Amygdala (tissue), 56 donors: ENCODE measurements around the gene KIRREL3.

Source experiments
- DNase-seq, 56 donors: peaks; one replicate each; lab custom pipeline; 2025; lab: John Stamatoyannopoulos, UW

The KIRREL3 gene

DNA sequence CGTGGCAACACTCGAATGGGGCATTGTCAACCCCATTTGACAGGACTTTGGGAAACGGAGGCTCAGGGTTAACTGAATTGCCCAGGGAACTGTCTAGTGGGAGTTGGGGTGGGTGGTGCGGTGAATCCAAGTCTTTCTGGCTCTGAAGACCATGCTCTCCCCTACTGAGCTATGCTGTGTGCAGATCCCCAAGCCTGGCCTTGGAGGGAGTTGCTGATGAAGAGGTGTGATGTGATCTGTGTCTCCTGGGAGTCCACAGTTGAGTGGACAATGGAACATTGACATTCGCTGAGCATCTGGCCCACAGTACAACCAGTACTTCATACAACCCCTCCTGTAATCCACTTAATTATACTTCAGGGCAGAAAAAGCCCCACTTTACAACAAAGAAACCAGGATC is 472.9 kb downstream of the KIRREL3 start:
- no peak for DNase-seq

DNA sequence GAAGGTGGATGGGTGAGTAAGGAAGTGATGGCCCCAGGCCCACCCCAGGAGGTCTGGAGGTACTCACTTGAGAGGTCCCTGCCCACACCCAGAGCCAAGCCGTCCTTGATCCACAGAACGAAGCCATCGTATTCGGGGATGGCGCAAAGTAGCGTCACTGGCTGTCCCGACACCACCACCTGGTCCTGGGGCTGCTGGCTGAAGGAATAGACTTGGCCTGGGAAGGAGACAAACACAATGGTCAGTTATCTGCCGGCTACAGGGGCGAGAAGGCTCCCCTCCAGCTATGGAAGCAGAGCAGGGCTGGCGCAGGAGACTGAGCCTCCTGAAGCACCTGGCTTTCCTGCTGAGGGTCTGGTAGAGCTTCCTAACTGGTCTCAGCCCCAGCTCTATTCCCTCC is 474.1 kb downstream of the KIRREL3 start:
- no peak for DNase-seq

DNA sequence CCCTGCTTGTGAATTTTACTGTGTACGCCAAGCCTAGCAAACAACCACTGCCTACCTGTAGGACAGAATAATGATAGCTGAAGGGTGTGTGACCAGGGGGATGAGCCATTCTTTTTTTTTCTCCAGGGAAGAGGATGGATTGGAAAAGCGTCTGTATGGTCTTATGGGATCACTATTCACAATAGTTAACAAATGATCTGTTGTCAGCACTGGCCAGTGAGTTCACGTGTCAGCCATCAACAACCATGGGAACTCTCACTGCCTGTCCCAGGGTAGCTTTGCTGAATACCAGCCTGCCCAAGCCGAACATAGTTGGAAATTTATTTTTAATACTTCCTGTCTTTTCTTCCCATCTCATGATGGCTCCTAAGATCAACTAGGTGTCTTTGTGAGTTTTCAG is 474.9 kb downstream of the KIRREL3 start:
- DNase-seq = no peak

DNA sequence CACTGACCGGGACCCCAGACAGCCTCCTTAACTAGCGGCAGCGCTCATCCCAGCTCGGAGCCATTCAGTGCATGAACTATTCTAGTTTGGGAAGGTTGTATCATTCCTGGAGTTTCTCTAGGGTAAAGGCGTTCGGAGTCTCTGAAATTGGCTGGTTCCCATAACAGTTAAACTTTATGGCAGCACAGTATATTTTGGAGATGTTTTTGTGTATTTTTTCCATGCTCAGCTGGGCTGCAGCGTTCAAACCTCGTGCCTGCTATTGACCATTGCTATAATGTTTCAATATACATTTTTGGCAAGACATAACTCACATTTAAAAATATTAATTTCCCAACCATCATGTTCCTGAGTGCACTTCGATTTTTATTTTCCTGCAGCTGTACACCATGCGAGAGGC is 475.4 kb downstream of the KIRREL3 start:
- DNase-seq = no peak

DNA sequence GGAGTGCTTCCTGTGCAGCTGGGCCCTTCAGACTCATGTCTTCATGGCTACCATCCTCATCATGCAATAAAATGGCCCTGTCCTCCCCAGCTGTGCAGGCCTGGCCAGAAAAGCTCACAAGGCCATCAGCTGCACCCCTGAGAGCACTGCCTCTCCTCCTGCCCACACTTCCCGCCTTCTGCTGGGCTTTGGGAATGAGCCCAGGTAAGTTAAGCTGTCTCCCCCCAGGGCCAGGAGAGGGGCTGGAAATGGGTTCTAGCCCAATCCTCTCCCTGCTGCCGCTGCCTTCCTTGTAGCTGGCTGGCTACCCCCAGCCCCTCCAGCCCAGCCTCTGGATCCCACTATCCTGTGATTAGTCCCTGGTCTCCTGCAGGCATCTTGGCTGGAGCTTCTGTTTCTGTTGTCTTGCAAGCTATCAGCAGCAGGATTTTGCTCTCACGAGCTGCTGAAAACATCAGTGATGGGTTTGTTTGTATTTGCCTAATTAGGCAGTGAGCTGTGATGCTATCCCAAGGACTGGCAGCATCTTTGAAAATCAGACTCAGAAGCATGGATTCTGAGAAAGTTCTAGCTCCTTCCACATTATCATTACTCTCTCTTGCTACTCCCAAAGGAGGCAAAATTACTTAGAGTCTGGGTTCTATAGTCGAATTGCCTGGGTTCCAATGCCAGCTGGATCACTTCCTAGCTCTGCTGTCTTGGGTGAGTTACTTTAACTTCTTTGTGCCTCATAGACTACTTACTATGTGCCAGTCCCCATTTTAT is 476.9 kb downstream of the KIRREL3 start:
- DNase-seq = peak in 3 of 56 donors; percentile 11 to 29 (median 17)

DNA sequence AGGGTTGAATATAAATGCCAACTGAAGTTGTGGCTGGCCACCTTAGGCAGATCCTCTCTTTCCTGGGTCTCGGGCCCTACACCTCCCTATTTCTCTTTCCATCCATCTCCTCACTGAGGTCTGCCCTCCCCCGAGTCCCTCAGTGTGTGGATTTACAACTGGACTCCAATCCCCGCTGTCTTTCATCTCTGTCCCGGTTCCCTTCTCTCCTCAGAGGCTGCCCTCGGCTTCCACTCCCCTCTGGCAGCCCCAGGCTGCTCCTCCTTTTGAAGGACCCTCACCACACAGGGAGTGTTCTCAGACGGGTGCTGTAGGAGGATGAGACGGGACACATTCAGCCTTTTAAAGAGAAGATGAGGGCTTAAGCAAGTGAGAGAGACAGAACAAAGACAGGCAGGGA is 478.0 kb downstream of the KIRREL3 start:
- no peak for DNase-seq

DNA sequence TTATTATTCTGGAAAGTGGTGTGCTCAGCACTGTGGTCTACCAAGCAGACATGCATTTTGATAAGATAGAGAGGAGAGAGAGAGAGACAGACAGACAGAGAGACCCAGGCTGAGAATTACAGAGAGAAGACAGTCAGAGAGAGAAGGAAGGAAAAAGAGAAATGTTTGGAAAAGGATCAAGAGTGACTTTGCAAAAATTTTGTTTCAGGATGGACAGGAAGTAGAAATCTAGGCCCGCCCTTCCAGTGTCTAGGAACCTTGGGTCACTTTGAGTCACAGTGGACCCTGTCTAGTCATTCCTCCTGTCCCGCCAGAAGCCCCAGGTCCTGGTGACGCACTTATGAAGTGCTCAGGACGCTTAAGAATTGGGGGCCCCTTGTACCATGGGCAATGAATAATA is 478.4 kb downstream of the KIRREL3 start:
- DNase-seq = no peak

DNA sequence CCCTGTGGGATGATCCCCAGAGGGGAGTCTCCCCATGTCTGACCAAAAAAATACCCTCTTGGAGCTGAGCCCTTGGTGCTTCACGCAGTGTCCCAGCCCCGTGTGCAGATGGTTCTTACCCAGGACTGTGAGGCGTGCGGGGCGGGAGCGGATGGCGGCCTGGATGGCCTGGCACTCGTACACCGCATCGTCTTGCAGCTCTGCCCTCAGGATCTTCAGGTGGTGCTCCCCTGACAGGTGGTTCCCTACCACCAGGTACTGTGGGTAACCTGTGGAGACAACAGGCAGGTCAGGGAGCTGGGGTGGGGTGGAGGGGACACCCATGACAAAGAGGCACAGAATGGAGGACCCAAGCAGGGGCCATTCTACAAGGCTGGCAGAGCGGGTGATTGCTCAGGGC is 479.4 kb downstream of the KIRREL3 start:
- DNase-seq = no peak

DNA sequence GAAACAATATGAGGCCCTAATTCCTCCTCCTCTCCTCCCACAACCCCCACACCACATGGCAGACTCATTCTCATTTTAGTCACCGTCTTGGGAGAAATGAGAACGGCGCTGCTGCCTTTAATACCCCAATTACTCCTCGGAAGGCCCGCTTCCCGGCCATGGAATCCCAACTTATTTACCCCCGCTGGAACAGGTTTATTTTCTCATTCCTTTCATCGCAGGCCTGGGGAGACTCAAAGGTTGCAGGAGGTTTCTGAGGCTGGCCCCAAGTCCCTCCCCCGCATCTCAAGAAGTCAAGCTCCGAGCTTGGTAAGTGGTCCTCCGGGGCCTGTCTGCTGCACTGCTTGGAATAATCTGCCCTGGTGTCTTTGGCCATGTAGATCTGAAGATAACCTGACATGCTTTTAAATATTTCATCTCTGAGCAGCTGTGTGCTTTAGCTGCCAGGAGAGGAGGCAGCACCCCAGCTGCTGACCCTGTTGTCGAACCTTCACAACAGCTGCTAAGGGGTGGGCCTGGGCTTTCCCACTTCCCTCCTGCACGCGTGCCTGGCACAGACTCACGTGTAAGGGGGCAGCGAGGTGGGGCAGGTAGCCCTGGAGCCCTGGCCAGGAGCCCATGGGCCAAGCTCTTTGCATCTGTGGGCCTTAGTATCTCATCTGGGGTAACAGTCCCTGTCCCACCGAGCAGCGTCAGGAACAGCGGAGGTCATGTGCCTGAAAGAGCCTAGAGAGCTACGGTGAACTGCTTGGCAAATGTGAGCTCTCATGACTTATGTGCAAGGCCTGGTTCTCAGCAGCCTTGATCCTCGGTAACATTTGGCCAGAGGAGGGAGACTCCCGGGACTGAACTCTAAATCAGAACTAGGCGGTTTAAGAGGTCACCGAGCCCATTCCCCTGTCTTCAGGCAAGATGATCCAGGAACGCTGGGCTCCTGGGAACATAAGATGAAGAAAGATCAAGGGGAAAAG is 480.5 kb downstream of the KIRREL3 start:
- DNase-seq = peak in 9 of 56 donors; percentile 3 to 32 (median 15)

DNA sequence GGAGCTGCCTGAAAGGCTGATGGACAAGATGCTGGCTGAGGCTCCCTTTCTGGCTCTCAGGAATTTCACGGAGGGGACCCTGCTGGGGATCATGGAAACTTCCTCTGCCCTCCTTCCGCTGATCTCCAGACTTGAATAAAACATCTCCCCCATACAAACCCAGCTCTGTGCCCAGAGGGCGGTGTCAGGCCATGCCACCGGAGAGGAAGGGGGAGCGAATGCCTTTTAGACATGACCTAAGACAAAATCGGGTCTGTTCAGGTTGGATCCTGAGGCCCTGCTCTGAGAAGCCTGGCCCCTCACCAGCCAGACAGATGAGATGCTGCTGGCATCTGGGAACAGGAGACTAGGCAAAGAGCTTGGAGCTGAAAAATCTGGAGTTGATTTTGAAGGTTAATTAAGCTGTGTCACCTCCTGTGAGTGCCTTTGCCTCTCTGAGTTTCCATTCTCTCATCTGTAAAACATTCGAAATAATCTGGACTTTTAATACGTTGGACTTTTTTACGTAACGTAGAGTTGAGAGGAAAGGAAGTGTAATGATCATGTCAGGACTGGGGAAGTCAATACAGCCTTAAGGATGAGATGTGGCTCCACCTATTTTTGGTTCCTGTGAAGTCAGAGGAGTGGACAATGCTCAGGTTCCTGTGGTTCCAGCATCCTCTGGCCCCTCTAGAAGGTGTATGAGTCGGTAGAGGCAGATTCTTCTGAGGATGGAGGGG is 481.4 kb downstream of the KIRREL3 start:
- DNase-seq = no peak

DNA sequence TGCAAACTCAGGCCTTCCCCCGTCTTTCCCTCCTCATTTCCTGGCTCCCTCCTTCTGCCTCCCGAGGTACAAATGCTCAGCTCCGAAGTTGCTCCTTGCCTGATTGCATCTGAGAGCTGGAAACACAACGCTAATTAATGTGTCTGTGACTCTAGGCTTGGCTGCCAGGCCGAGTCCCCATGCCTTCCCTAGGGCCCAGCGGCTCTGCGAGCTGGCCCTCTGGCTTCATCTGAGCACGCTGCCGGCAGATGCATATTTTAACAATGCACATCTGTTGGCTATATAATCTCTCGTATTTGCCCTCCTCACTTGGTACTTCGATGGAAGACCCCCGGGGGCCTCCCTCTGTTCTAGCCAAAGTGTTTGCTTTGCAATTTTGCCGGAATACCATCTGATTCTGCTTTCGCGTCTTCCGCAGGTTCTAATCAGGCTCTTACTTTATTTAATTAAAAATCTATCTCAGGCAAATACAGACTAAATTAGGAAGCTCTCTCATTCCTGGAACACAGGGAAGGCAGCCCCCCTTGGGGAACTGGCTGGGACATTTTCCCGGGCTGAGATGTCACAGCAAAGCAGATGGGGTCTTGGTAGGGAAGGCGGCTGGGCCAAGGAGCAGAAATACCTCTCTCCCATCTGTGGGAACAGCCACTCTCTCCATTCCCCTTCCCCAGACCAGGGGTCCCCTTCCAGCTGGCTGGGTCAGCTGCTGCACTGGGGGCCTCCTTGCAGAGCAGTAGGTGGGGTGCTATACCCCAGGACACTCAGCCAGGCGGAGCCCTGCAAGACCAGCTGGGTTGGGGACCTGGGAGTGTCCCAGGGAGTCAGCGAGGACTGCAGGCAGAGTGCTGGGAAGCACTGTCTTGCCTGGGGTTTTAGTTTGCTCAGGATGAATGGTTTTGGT is 482.2 kb downstream of the KIRREL3 start:
- no peak for DNase-seq

DNA sequence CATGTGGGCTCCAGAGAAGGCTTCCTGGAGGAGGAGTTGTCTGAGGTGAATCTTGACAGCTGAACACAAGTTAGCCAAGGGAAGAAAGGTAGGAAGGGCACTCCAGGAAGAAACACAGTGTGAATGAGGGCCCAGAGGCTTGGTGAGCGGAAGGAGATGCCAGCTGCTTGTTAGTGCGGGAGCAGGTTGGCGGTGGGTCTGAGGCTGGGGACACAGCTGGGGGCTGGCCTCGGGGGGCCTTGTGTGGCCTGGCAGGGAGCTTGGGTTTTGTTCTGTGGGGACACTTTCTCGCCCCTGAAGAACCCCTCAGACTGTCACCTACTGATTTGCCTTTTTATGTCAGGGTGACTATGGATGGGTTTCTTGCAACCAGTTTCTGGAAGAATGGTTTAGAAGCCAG is 485.1 kb downstream of the KIRREL3 start:
- no peak for DNase-seq

DNA sequence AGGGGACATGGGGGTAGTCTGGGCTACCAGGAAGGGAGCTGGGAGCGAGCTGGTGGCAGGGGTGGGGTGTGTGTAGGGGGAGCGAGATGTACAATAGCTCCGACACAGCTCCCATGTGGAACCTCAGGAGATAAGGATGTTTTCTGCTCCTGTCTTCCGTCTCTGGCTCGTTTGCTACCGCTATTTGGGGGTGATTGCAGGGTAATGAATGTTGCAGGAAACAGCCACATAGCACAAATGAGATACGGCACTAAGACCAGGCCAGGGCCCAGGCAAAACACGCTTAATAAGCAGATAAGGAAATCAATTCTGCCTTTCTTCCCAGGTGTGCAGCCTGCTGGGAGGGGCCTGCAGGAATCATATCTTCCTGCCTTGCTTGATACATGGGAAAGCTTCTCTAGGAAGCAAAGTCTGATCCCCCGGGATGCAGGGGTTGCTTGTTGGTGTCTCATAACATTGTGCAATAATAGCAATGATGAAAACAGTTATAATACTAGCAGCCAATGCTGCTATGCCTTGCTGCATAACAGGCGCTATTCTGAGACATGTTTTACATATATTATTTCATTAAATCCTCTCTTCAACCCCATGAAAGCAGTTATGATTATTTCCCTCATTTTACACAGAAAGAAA is 486.4 kb downstream of the KIRREL3 start:
- DNase-seq = no peak

DNA sequence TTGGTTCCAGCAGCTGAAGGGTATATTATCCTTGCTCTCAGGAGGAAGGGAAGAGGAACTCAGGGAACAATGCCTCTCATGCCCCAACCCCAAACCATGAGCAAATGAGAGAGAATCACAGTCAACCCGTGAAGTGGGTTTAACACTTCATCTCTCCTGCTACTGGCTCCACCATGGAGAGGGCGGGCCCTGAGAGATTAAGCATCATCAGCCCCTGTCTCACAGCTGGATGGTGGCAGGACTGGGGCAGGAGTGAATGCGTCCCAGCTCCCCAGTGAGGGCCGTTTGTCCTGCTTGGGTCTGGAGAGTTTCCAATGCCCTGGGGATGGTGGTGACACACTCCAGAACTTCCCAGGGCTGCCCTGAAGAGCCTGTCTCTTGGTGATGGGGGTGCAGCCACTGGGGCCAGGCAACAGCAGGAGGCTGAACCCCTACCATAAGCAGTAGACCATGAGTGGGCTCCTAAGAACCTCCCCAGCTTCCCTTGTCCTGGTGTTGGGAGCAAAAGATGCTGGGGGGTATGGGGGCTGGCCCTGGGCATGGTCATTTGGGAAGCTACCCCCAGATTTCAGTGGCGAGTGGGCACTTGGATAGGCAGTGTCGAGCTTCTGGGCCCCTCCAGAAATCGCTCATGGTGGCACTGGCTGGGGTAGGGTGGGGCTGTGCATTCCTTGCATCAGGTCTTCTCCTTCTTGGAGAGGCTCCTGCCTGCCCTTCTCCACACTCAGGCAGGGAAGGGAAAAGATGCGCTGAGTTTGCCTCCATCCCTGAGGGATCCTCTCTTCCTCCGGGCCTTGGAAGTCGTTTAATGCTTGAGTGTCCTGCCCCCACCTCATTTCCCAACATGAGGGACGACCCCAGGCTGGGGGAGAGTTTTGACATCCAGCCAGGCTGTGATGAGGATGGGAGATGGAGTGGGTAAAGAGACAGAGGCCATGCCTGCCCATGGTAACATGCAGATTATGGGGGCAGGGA is 487.5 kb downstream of the KIRREL3 start:
- DNase-seq = no peak

DNA sequence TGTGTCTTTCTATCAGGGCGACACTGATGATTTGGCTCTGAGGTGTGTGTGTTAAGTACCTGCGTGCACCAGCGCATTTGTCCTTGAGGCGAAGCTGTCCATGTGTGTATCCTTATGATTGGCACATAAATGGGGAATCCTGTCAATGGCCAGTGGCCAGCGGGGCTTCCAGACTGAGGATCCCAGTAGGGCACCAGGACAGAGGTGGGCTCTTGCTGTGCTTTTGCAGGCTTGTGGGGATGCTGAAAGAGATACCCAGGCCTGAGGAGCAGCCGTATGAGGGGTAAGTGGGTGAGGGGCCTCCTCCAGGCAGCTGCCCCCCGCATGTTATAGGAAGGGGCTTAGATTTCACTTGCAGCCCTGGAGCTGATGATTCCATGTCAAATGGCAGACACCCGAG is 488.3 kb downstream of the KIRREL3 start:
- DNase-seq = no peak

DNA sequence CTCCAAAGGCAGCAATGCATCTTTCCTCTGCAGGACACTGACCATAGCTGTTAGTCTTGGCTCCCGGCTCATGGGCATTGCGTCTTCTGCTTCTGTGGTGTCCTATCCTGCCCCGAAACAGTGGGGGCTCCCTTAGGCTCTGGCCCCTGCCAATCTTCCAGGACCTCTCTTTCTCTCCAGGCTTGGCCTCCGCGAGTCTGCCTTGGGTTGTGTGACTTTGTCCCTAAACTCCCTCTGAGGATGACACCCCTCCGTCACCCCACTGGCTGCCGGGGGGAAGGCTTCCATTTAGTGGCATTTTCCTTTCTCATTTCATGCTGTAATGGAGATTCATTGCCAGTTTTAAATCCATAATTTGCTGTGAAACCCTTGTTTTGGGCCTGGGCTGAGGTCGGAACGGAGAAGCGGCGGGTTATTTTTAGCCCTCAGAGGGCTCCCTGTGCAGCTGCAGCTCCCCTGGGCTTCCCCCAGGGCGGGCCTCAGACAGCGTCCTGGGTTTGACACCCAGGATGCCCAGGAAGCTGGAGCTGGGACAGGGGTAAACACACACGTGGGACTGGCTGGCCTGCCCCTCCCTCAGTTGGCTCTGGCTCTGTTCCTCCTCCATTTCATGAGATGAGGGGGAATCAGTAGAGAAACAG is 489.0 kb downstream of the KIRREL3 start:
- no peak for DNase-seq

DNA sequence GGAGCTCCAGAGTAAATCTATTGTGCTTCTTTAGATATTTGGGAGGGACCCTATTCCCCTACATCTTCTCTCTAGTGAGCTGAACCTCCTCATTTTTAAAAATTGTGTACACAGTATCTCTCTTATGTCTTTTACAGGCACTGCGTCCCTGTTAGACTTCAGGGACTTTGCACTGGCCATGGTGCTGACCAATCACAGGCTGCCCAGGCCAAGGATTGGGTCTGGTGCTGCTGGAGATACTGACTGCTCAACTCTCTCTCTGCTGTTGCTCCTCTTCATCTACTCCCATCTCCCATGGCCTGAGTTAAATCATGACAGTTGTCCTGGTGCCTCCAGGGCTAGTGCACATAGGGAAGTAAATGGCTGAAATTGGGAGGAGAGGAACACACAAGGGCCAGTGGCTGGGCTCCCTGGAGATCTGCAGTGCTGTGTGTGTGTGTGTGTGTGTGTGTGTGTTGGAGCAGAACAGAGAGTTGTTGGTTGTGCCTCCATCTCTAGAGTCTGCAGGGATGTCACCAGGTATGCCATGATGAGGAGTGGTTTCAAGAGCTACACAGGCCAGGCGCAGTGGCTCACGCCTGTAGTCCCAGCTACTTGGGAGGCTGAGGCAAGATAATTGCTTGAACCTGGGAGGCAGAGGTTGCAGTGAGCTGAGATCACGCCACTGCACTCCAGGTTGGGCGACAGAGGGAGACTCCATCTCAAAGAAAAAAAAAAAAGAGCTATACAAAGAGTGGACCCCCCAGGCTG is 489.8 kb downstream of the KIRREL3 start:
- DNase-seq = no peak
